HepG2 (cell line): ENCODE results near the gene WASF1. TPM values are rescaled to one million over a fixed set of nuclear protein-coding genes. Genes with fewer than 3 reads are reported as not detected.

Experiments used
- AKNA ChIP-seq: sonication (generic); formaldehyde crosslinking; IDR thresholded peaks from 2 replicates; pipeline ENCODE4 v1.4.0; 2020; ENCODE audit warnings: missing genetic modification reagents, borderline replicate concordance
- CAMTA2 ChIP-seq: sonication (generic); formaldehyde crosslinking; IDR thresholded peaks from 2 replicates; pipeline ENCODE4 v1.4.0; 2020; ENCODE audit warnings: mild to moderate bottlenecking, missing genetic modification reagents, borderline replicate concordance
- KDM6A ChIP-seq: IDR thresholded peaks from 2 replicates; pipeline ENCODE4 v1.6.1; 2016; ENCODE audit warnings: low read depth
- NFAT5 ChIP-seq: sonication (generic); formaldehyde crosslinking; IDR thresholded peaks from 2 replicates; pipeline ENCODE4 v1.4.0; 2020; ENCODE audit warnings: missing genetic modification reagents
- NFE2L1 ChIP-seq: sonication (generic); formaldehyde crosslinking; IDR thresholded peaks from 2 replicates; pipeline ENCODE4 v1.4.0; 2020; ENCODE audit warnings: missing genetic modification reagents, mild to moderate bottlenecking, borderline replicate concordance
- PAWR ChIP-seq: sonication (generic); formaldehyde crosslinking; IDR thresholded peaks from 2 replicates; pipeline ENCODE4 v1.4.0; 2020; ENCODE audit warnings: missing genetic modification reagents, mild to moderate bottlenecking, borderline replicate concordance
- TCF7L2 ChIP-seq: IDR thresholded peaks from 2 replicates; pipeline ENCODE4 v1.6.1; 2011; ENCODE audit warnings: mild to moderate bottlenecking, low read depth, low read length, moderate library complexity
- TEAD3 ChIP-seq: optimal IDR thresholded peaks from 2 replicates; pipeline ENCODE3; 2016; ENCODE audit warnings: borderline replicate concordance
- THAP8 ChIP-seq: sonication (generic); formaldehyde crosslinking; IDR thresholded peaks from 2 replicates; pipeline ENCODE4 v1.5.1; 2020; ENCODE audit warnings: missing genetic modification reagents, mild to moderate bottlenecking, borderline replicate concordance
- ZBTB38 ChIP-seq: sonication (generic); formaldehyde crosslinking; IDR thresholded peaks from 2 replicates; pipeline ENCODE4 v1.5.1; 2020; ENCODE audit warnings: mild to moderate bottlenecking, missing genetic modification reagents
- ZNF260 ChIP-seq: sonication (generic); formaldehyde crosslinking; IDR thresholded peaks from 2 replicates; pipeline ENCODE4 v1.4.0; 2020; ENCODE audit warnings: missing genetic modification reagents, low read depth, mild to moderate bottlenecking, borderline replicate concordance
- ZNF282 ChIP-seq: fragments of 450-650 bp; IDR thresholded peaks from 2 replicates; pipeline ENCODE4 v1.6.1; 2018; ENCODE audit not compliant: partially characterized antibody
- ZNF557 ChIP-seq: sonication (generic); formaldehyde crosslinking; IDR thresholded peaks from 2 replicates; pipeline ENCODE4 v1.4.0; 2020; ENCODE audit warnings: missing genetic modification reagents
- ZNF703 ChIP-seq: sonication (generic); formaldehyde crosslinking; IDR thresholded peaks from 2 replicates; pipeline ENCODE4 v1.5.1; 2020; ENCODE audit warnings: missing genetic modification reagents, mild to moderate bottlenecking, moderate library complexity, borderline replicate concordance
- ZNF720 ChIP-seq: sonication (generic); formaldehyde crosslinking; IDR thresholded peaks from 2 replicates; pipeline ENCODE4 v1.4.0; 2020; ENCODE audit warnings: missing genetic modification reagents
- polyA plus RNA-seq, 8 experiments: library from polyadenylated mRNA; depleted of rRNA in 3 of 8; stranded (reverse) in 7 of 8; unstranded in 1 of 8; fragments of >200 nt; fragmentation: Illumina TruSeq in 4 of 8; extraction: Trizol in 4 of 8; gene quantifications; 2 replicates each; pipeline versions ENCODE4 v1.2.1 to v1.2.3, GENCODE V29; 2011 to 2016; ENCODE audit warnings: low read depth in 4 of 8, missing spikeins in 1 of 8, mixed read lengths in 1 of 8; ENCODE audit not compliant: insufficient read depth in 1 of 8
- total RNA-seq, 5 experiments: library from RNA; depleted of rRNA; stranded (reverse); fragments of >200 nt; fragmentation: Illumina TruSeq; extraction: Trizol; gene quantifications; 2 replicates each; pipeline ENCODE4 v1.2.3, GENCODE V29; 2016; ENCODE audit warnings: low read depth in 1 of 5

WASF1 gene
- total and polyA plus RNA-seq, 2 of the 13 experiments (the other 11 are each of a cell fraction or from before 2014, with no cell fraction given) = 8.5 to 17.3 TPM

- TF ChIP-seq AKNA (CRISPR knock-in tag) = no peak
- TF ChIP-seq PAWR (CRISPR knock-in tag) = no peak
- TF ChIP-seq NFE2L1 (CRISPR knock-in tag) = no peak
- peak; percentile 47; the same call in 1 of the 2 replicates for TF ChIP-seq CAMTA2 (CRISPR knock-in tag)
- no peak for TF ChIP-seq TCF7L2
- TF ChIP-seq THAP8 = peak; percentile 78; the same call in 1 of the 2 replicates
- TF ChIP-seq NFAT5 (CRISPR knock-in tag) = no peak
- TF ChIP-seq ZNF260 = no peak
- TF ChIP-seq TEAD3 (CRISPR knock-in tag) = peak; percentile 38
- TF ChIP-seq ZBTB38 = 0 out of 2 replicates have a peak, but pooled peaks have one; percentile 25
- TF ChIP-seq ZNF557 (CRISPR knock-in tag) = peak; percentile 25; the same call in 1 of the 2 replicates
- no peak for TF ChIP-seq ZNF282
- TF ChIP-seq ZNF720 (CRISPR knock-in tag) = no peak
- no peak for TF ChIP-seq ZNF703 (CRISPR knock-in tag)
- TF ChIP-seq KDM6A (CRISPR knock-in tag) = 0 out of 2 replicates have a peak, but pooled peaks have one; percentile 20
Observed at GRCh38 chr6:110179406-110180227, at the start of gene WASF1 (continued).
